ENCODE measurements around the gene PHETA1.
"Not testable (repeated sequence)": the region's sequence is repeated elsewhere in the genome, so short reads cannot be mapped to it uniquely, and the experiment has no call there.

Gene PHETA1

GRCh38 chr12:111406474-111407376 lies 37.8 kb upstream of the PHETA1 start:
- in situ Hi-C loops (cut with HindIII; ENCODE audit: low pct_ligation_motif_present, low pct_unique_long_range_greater_than_20kb, low sequenced_read_pairs) = no loop called here
- peak; percentile 40 for DNase-seq

GRCh38 chr12:111405859-111406473 lies 37.1 kb upstream of the PHETA1 start, which contains the start of gene SH2B3:
TSS of gene SH2B3 (plus strand) at chr12:111405923. CDS start at chr12:111418146, 12,223 bp downstream.
- peak; percentile 81 for DNase-seq
- in situ Hi-C loops (cut with HindIII; ENCODE audit: low pct_ligation_motif_present, low pct_unique_long_range_greater_than_20kb, low sequenced_read_pairs) = no loop called here

- in situ Hi-C loops (cut with HindIII; ENCODE audit: low pct_ligation_motif_present, low pct_unique_long_range_greater_than_20kb, low sequenced_read_pairs) = no loop called here
- DNase-seq = peak; percentile 99
Measured at GRCh38 chr12:111405149-111405858, 36.4 kb upstream of the PHETA1 start.

- peak; percentile 78 for DNase-seq
- in situ Hi-C loops (cut with HindIII; ENCODE audit: low pct_ligation_motif_present, low pct_unique_long_range_greater_than_20kb, low sequenced_read_pairs) = no loop called here
Measured at GRCh38 chr12:111404362-111405148, 35.7 kb upstream of the PHETA1 start.

GRCh38 chr12:111402490-111402824 lies 33.6 kb upstream of the PHETA1 start:
- DNase-seq; in situ Hi-C loops (cut with HindIII; ENCODE audit: low pct_ligation_motif_present, low pct_unique_long_range_greater_than_20kb, low sequenced_read_pairs): not testable (repeated sequence)

GRCh38 chr12:111401167-111401605 lies 32.3 kb upstream of the PHETA1 start:
- in situ Hi-C loops (cut with HindIII; ENCODE audit: low pct_ligation_motif_present, low pct_unique_long_range_greater_than_20kb, low sequenced_read_pairs) = no loop called here
- DNase-seq = no peak

- in situ Hi-C loops (cut with HindIII; ENCODE audit: low pct_ligation_motif_present, low pct_unique_long_range_greater_than_20kb, low sequenced_read_pairs); DNase-seq: not testable (repeated sequence)
Measured at GRCh38 chr12:111399741-111400404, 31.0 kb upstream of the PHETA1 start.

- in situ Hi-C loops (cut with HindIII; ENCODE audit: low pct_ligation_motif_present, low pct_unique_long_range_greater_than_20kb, low sequenced_read_pairs) = no loop called here
Measured at GRCh38 chr12:111398530-111398929, 29.6 kb upstream of the PHETA1 start.

GRCh38 chr12:111396726-111397445 lies 28.0 kb upstream of the PHETA1 start:
- in situ Hi-C loops (cut with HindIII; ENCODE audit: low pct_ligation_motif_present, low pct_unique_long_range_greater_than_20kb, low sequenced_read_pairs) = no loop called here

More at GRCh38 chr12:111398530-111398929, 29.6 kb upstream of the PHETA1 start:
- no peak for DNase-seq

GRCh38 chr12:111396271-111396670 lies 27.4 kb upstream of the PHETA1 start:
- in situ Hi-C loops (cut with HindIII; ENCODE audit: low pct_ligation_motif_present, low pct_unique_long_range_greater_than_20kb, low sequenced_read_pairs); DNase-seq: not testable (repeated sequence)

More at GRCh38 chr12:111396726-111397445, 28.0 kb upstream of the PHETA1 start:
- peak; percentile 90 for DNase-seq

GRCh38 chr12:111395336-111396187 lies 26.7 kb upstream of the PHETA1 start:
- no peak for DNase-seq
- in situ Hi-C loops (cut with HindIII; ENCODE audit: low pct_ligation_motif_present, low pct_unique_long_range_greater_than_20kb, low sequenced_read_pairs) = no loop called here

GRCh38 chr12:111394480-111394879 lies 25.6 kb upstream of the PHETA1 start:
- in situ Hi-C loops (cut with HindIII; ENCODE audit: low pct_ligation_motif_present, low pct_unique_long_range_greater_than_20kb, low sequenced_read_pairs) = no loop called here
- DNase-seq = no peak

- DNase-seq = no peak
Measured at GRCh38 chr12:111393700-111394300, 24.9 kb upstream of the PHETA1 start.

GRCh38 chr12:111390910-111391309 lies 22.0 kb upstream of the PHETA1 start:
- no peak for DNase-seq
- in situ Hi-C loops (cut with HindIII; ENCODE audit: low pct_ligation_motif_present, low pct_unique_long_range_greater_than_20kb, low sequenced_read_pairs) = no loop called here

More at GRCh38 chr12:111393700-111394300, 24.9 kb upstream of the PHETA1 start:
- in situ Hi-C loops (cut with HindIII; ENCODE audit: low pct_ligation_motif_present, low pct_unique_long_range_greater_than_20kb, low sequenced_read_pairs) = no loop called here

- in situ Hi-C loops (cut with HindIII; ENCODE audit: low pct_ligation_motif_present, low pct_unique_long_range_greater_than_20kb, low sequenced_read_pairs) = no loop called here
Measured at GRCh38 chr12:111389635-111390034, 20.7 kb upstream of the PHETA1 start.

GRCh38 chr12:111387747-111388323 lies 18.9 kb upstream of the PHETA1 start:
- in situ Hi-C loops (cut with HindIII; ENCODE audit: low pct_ligation_motif_present, low pct_unique_long_range_greater_than_20kb, low sequenced_read_pairs) = no loop called here
- DNase-seq = peak; percentile 95

More at GRCh38 chr12:111389635-111390034, 20.7 kb upstream of the PHETA1 start:
- DNase-seq = no peak

All from ACHN (cell line).